A549 (cell line): Measurements from ENCODE around the gene LINGO3. TPM values are rescaled to one million over a fixed set of nuclear protein-coding genes. Genes with fewer than 3 reads are reported as not detected.

Source experiments
- ATAC-seq, 2 experiments: fragments of 200-7000 bp in 1 of 2; fragments of >200 bp in 1 of 2; cut with Nextera tagmentation in 1 of 2; cut with Tn5 transposase in 1 of 2; 3 replicates each; pipeline versions ENCODE4 v1.8.0 to v1.9.1; 2018 to 2020; ENCODE audit warnings: mild to moderate bottlenecking in 1 of 2, moderate library complexity in 1 of 2
- CTCF ChIA-PET: fragments of 300-600 bp; sonication (Branson Sonifier 250); formaldehyde crosslinking; extraction: SDS; loops from one replicate; lab custom pipeline; 2021; ENCODE audit warnings: antibody characterized with exemption, inconsistent platforms; lab: Yijun Ruan, JAX
- POLR2A ChIA-PET: fragments of 350-600 bp; formaldehyde crosslinking; extraction: SDS; loops from one replicate; lab custom pipeline; 2021; ENCODE audit warnings: antibody characterized with exemption, inconsistent platforms; lab: Yijun Ruan, JAX
- DNase-seq, 2 experiments: peaks; one replicate each; pipeline versions ENCODE4 v3.0.0 to v3.0.0-alpha.2; 2011 to 2016; ENCODE audit warnings: low read depth in 1 of 2, low spot score in 1 of 2
- FAIRE-seq: peaks from 2 replicates; lab custom pipeline; 2011; peaks lifted over from hg19 to GRCh38; lab: Jason Lieb, UNC
- H3K27ac ChIP-seq, 2 experiments: fragments of >200 bp; sonication (Bioruptor Twin); formaldehyde crosslinking; 3 replicates each; pipeline ENCODE4 v1.5.1; 2016 to 2017
- H3K4me1 ChIP-seq: fragments of >200 bp; sonication (Bioruptor Twin); formaldehyde crosslinking; 3 replicates; pipeline ENCODE4 v1.6.1; 2016
- H3K4me2 ChIP-seq: fragments of >200 bp; sonication (Bioruptor Twin); formaldehyde crosslinking; 3 replicates; pipeline ENCODE4 v1.6.1; 2016
- H3K4me3 ChIP-seq: fragments of >200 bp; sonication (Bioruptor Twin); formaldehyde crosslinking; 3 replicates; pipeline ENCODE4 v1.5.1; 2016
- H3K9me3 ChIP-seq: fragments of >200 bp; sonication (Bioruptor Twin); formaldehyde crosslinking; 3 replicates; pipeline ENCODE4 v1.6.1; 2016
- BCL3 ChIP-seq: fragments of >200 bp; sonication (Bioruptor Twin); formaldehyde crosslinking; IDR thresholded peaks from 3 replicates; pipeline ENCODE4 v1.6.1; 2016
- CBX2 ChIP-seq: fragments of 200-600 bp; sonication (generic); IDR thresholded peaks from 2 replicates; pipeline ENCODE4 v1.6.1; 2016; ENCODE audit warnings: low read depth, mild to moderate bottlenecking, borderline replicate concordance
- CEBPB ChIP-seq, 2 experiments: fragments of >200 bp in 1 of 2; sonication (Bioruptor Twin) in 1 of 2; formaldehyde crosslinking in 1 of 2; IDR thresholded peaks; 2 replicates each; pipeline ENCODE4 v1.6.1; 2012 to 2016
- E2F6 ChIP-seq: IDR thresholded peaks from 2 replicates; pipeline ENCODE4 v1.6.1; 2012; ENCODE audit warnings: low read depth, borderline replicate concordance
- EHMT2 ChIP-seq: fragments of 200-600 bp; sonication (generic); IDR thresholded peaks from 2 replicates; pipeline ENCODE4 v1.6.1; 2016; ENCODE audit warnings: antibody characterized with exemption, low read depth, mild to moderate bottlenecking, moderate library complexity
- ESRRA ChIP-seq: fragments of 150-350 bp; IDR thresholded peaks from 2 replicates; pipeline ENCODE4 v1.6.1; 2014; ENCODE audit warnings: mild to moderate bottlenecking, low read length, borderline replicate concordance
- FOSB ChIP-seq: fragments of 250-450 bp; sonication (Bioruptor Pico); IDR thresholded peaks from 2 replicates; pipeline ENCODE4 v1.5.0; 2020; ENCODE audit warnings: mild to moderate bottlenecking, moderate library complexity
- FOXS1 ChIP-seq: fragments of 250-450 bp; sonication (Bioruptor Pico); IDR thresholded peaks from 2 replicates; pipeline ENCODE4 v1.5.0; 2020; ENCODE audit warnings: mild to moderate bottlenecking, moderate library complexity
- GATA3 ChIP-seq: IDR thresholded peaks from 2 replicates; pipeline ENCODE4 v1.6.1; 2012; ENCODE audit warnings: borderline replicate concordance
- HES2 ChIP-seq: fragments of >200 bp; sonication (Bioruptor Twin); formaldehyde crosslinking; IDR thresholded peaks from 2 replicates; pipeline ENCODE4 v1.6.1; 2016
- HOXA7 ChIP-seq: fragments of 250-450 bp; sonication (Bioruptor Pico); IDR thresholded peaks from 2 replicates; pipeline ENCODE4 v1.5.0; 2020; ENCODE audit warnings: mild to moderate bottlenecking, moderate library complexity
- JUN ChIP-seq, 2 experiments: fragments of >200 bp; sonication (Bioruptor Twin); formaldehyde crosslinking; IDR thresholded peaks; 2 replicates in 1 of 2; 3 replicates in 1 of 2; pipeline ENCODE4 v1.6.1; 2016 to 2017
- JUNB ChIP-seq: fragments of >200 bp; sonication (Bioruptor Twin); formaldehyde crosslinking; IDR thresholded peaks from 2 replicates; pipeline ENCODE4 v1.6.1; 2016
- KDM1A ChIP-seq: fragments of 200-600 bp; sonication (generic); IDR thresholded peaks from 2 replicates; pipeline ENCODE4 v1.6.1; 2016; ENCODE audit warnings: low read depth, mild to moderate bottlenecking
- KDM5A ChIP-seq: fragments of 200-600 bp; sonication (generic); IDR thresholded peaks from 2 replicates; pipeline ENCODE4 v1.6.1; 2016; ENCODE audit warnings: antibody characterized with exemption, mild to moderate bottlenecking
- MAFK ChIP-seq: fragments of 450-650 bp; IDR thresholded peaks from 2 replicates; pipeline ENCODE4 v1.6.1; 2014; ENCODE audit not compliant: partially characterized antibody
- MAZ ChIP-seq: fragments of 150-350 bp; IDR thresholded peaks from 2 replicates; pipeline ENCODE4 v1.6.1; 2014; ENCODE audit warnings: antibody characterized with exemption, low read depth, low read length, borderline replicate concordance
- NPAS2 ChIP-seq: fragments of 250-450 bp; sonication (Bioruptor Pico); IDR thresholded peaks from 2 replicates; pipeline ENCODE4 v1.8.0; 2022; ENCODE audit warnings: mild to moderate bottlenecking, moderate library complexity, borderline replicate concordance
- NR3C1 ChIP-seq: fragments of >200 bp; sonication (Bioruptor Twin); formaldehyde crosslinking; IDR thresholded peaks from 3 replicates; pipeline ENCODE4 v1.6.1; 2017
- RAD21 ChIP-seq, 2 experiments: fragments of >200 bp in 1 of 2; sonication (Bioruptor Twin) in 1 of 2; formaldehyde crosslinking in 1 of 2; IDR thresholded peaks in 1 of 2; conservative IDR thresholded peaks in 1 of 2; 2 replicates in 1 of 2; 3 replicates in 1 of 2; pipeline ENCODE4 v1.6.1; 2012 to 2018; ENCODE audit warnings: inconsistent platforms in 1 of 2
- SMC3 ChIP-seq: fragments of >200 bp; sonication (Bioruptor Twin); formaldehyde crosslinking; IDR thresholded peaks from 3 replicates; pipeline ENCODE4 v1.6.1; 2018; ENCODE audit warnings: inconsistent platforms
- USF2 ChIP-seq: fragments of 450-650 bp; IDR thresholded peaks from 2 replicates; pipeline ENCODE4 v1.6.1; 2014; ENCODE audit warnings: antibody characterized with exemption
- ZC3H11A ChIP-seq: fragments of 450-650 bp; IDR thresholded peaks from 2 replicates; pipeline ENCODE4 v1.6.1; 2014; ENCODE audit warnings: antibody characterized with exemption, mild to moderate bottlenecking
- ZSCAN20 ChIP-seq: fragments of 250-450 bp; sonication (Bioruptor Pico); IDR thresholded peaks from 2 replicates; pipeline ENCODE4 v1.8.0; 2022; ENCODE audit warnings: mild to moderate bottlenecking, moderate library complexity
- WGBS: methylation state at CpG from one replicate; pipeline ENCODE4 v1.1.6; 2017; ENCODE audit errors: missing lambda C conversion rate; 5-methylcytosine and 5-hydroxymethylcytosine counted together
- polyA plus RNA-seq, 4 experiments: library from polyadenylated mRNA; depleted of rRNA in 3 of 4; stranded (reverse); fragments of >200 nt; fragmentation: RNase III in 1 of 4; extraction: RNeasy Plus Mini Kit Qiagen cat#74134 plus additional on column Dnase treatment in 1 of 4; gene quantifications; 2 replicates in 3 of 4; 3 replicates in 1 of 4; pipeline ENCODE4 v1.2.3, GENCODE V29; 2011 to 2017
- TF ChIP-seq, protein P1 (sequence below): IDR thresholded peaks from 2 replicates; pipeline ENCODE4 v1.6.1; 2012

The LINGO3 gene
- polyA plus RNA-seq, 2 of the 4 experiments (the other 2 are of a cell fraction): not detected

- FAIRE-seq: no peak
- no peak overlapping the region for H3K4me3 ChIP-seq
- H3K4me1 ChIP-seq: no peaks in the 10 kb centered on the region
- H3K4me2 ChIP-seq: no peak overlapping the region
- POLR2A ChIA-PET: no interaction called here
- WGBS: 76% methylated on average over 7 of the region's 7 CpGs
- DNase-seq: no peak
- CTCF ChIA-PET: interaction anchor here (0.6 to 2.3 kb wide), 11 partner anchors 9 to 378 kb away, joined by 3 to 12 read pairs (median 4); partner anchors contain the start of genes PEAK3 and PLEKHJ1
- no peak overlapping the region for H3K27ac ChIP-seq
- peaks cover 15% of the 10 kb centered on the region; the same call in 2 of the 3 replicates for H3K9me3 ChIP-seq
- no peak for ATAC-seq
- TF ChIP-seq ZC3H11A (no peak), E2F6 (no peak), ESRRA (no peak), EHMT2 (no peak), JUNB (no peak), JUN (IDR thresholded peaks at IDR 0.05) (no peak), FOXS1 (CRISPR knock-in tag) (no peak), BCL3 (no peak), KDM5A (no peak), SMC3 (no peak), USF2 (no peak), KDM1A (no peak), MAZ (no peak), CEBPB (IDR thresholded peaks at IDR 0.05) (no peak), RAD21 (conservative IDR thresholded peaks at IDR 0.05 in 1 of 2, IDR thresholded peaks at IDR 0.05 in 1 of 2) (no peak), HES2 (no peak), GATA3 (no peak), NR3C1 (no peak)
These were observed 7.3 kb upstream of the LINGO3 start for GRCh38 chr19:2315121-2315817.

GRCh38 chr19:2312820-2313501, 5.0 kb upstream of the LINGO3 start:
- 47% methylated on average over 6 of the region's 28 CpGs for WGBS
- no peak for DNase-seq
- TF ChIP-seq, protein P1, sequence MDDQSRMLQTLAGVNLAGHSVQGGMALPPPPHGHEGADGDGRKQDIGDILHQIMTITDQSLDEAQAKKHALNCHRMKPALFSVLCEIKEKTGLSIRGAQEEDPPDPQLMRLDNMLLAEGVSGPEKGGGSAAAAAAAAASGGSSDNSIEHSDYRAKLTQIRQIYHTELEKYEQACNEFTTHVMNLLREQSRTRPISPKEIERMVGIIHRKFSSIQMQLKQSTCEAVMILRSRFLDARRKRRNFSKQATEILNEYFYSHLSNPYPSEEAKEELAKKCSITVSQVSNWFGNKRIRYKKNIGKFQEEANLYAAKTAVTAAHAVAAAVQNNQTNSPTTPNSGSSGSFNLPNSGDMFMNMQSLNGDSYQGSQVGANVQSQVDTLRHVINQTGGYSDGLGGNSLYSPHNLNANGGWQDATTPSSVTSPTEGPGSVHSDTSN: no peak
- TF ChIP-seq GATA3 (no peak), CBX2 (no peak), MAFK (no peak), HOXA7 (CRISPR knock-in tag) (no peak), NPAS2 (CRISPR knock-in tag) (no peak), CEBPB (IDR thresholded peaks at IDR 0.05) (no peak), ZSCAN20 (CRISPR knock-in tag) (no peak), FOSB (CRISPR knock-in tag) (no peak)
- Histone ChIP-seq H3K27ac (no peak overlapping the region), H3K9me3 (peaks cover 15% of the 10 kb centered on the region; the same call in 2 of the 3 replicates), H3K4me2 (no peak overlapping the region), H3K4me3 (no peak overlapping the region), H3K4me1 (peaks cover 10% of the 10 kb centered on the region; the same call in 2 of the 3 replicates)
- POLR2A ChIA-PET: no interaction called here
- no peak for ATAC-seq
- CTCF ChIA-PET: interaction anchor here (0.8 to 2.1 kb wide), 3 partner anchors 37 to 94 kb away, joined by 3 to 5 read pairs (median 3); no protein-coding TSS in a partner anchor
- no peak for FAIRE-seq
